ENCODE results near the gene CD8A.
A peak's percentile ranks its signal among the peaks of the same experiment; 100 is the strongest.

The CD8A gene

DNA sequence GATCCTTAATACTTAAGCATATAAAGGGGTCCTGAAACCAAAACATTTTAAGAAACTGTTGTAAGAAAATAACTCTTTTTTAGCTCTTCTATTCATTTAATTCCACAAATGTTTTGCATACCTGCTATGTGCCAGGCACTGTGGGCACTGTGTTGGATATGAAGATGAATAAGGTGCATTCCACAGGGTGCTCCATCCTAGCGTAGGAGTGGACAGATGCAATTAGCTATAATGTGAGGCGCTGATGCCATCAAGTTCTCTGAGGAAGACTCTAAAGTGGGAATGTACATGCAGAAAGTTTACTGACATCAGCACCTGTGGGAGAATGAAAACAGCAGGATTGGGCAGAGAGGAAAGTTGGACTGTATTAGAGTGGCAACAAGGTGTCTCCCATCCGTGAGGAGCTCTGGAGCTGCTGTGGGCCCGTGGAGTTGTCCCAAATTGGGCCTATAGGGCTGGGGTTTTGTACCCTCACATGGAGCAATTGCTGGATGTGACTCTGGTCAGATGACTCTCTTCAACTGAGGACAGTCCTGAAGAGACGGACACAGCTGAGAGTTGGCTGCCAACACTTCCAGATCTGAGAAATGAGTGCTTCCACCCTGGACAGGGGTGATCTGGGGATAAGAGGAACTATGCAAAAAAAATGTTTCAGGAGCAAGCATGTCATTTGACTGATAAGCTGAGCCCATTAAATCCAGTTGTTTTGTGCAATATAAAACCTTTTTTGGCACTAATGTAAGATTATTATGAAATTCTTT lies 22.3 kb downstream of the CD8A start:
- CTCF ChIA-PET: interaction anchor here (0.6 kb wide), 1 partner anchor 141 kb away, joined by 3 read pairs; no protein-coding TSS in a partner anchor
- POLR2A ChIA-PET (ENCODE audit: low non-redundant PET): no interaction called here
- H3K27ac ChIP-seq: no peak overlapping the region
- TF ChIP-seq, protein P1, sequence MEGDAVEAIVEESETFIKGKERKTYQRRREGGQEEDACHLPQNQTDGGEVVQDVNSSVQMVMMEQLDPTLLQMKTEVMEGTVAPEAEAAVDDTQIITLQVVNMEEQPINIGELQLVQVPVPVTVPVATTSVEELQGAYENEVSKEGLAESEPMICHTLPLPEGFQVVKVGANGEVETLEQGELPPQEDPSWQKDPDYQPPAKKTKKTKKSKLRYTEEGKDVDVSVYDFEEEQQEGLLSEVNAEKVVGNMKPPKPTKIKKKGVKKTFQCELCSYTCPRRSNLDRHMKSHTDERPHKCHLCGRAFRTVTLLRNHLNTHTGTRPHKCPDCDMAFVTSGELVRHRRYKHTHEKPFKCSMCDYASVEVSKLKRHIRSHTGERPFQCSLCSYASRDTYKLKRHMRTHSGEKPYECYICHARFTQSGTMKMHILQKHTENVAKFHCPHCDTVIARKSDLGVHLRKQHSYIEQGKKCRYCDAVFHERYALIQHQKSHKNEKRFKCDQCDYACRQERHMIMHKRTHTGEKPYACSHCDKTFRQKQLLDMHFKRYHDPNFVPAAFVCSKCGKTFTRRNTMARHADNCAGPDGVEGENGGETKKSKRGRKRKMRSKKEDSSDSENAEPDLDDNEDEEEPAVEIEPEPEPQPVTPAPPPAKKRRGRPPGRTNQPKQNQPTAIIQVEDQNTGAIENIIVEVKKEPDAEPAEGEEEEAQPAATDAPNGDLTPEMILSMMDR (conservative IDR thresholded peaks at IDR 0.05; ENCODE audit: low read depth): no peak
- no peak for DNase-seq (ENCODE audit: low spot score)

DNA sequence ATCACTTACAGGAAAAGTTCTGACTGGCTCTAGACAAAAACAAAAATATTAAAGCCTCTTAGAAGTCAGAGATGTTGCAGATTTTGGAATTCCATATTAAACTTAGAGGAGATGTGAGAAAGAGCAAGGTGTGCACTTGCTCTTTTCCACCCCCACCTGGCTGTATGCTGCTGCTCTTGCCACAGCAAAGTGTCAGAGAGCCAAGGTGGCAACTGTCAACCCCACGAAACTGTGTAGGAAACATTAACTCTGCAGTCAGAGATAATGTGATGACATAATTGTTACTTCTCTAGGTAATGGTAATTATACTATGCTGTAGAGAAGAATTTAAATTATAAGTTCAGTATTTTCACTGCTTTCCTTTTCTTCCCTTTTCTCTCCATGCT lies 25.4 kb downstream of the CD8A start:
- TF ChIP-seq, protein P1 (conservative IDR thresholded peaks at IDR 0.05; ENCODE audit: low read depth): no peak
- POLR2A ChIA-PET (ENCODE audit: low non-redundant PET): no interaction called here
- DNase-seq (ENCODE audit: low spot score): no peak
- no peak overlapping the region for H3K27ac ChIP-seq
- CTCF ChIA-PET: interaction anchor here (0.6 to 0.7 kb wide), 6 partner anchors 40 to 687 kb away, joined by 3 to 5 read pairs (median 4); no protein-coding TSS in a partner anchor

- no peak overlapping the region for H3K27ac ChIP-seq
- peak; percentile 45 for DNase-seq (ENCODE audit: low spot score)
- TF ChIP-seq, protein P1 (conservative IDR thresholded peaks at IDR 0.05; ENCODE audit: low read depth): peak; percentile 73
- POLR2A ChIA-PET (ENCODE audit: low non-redundant PET): no interaction called here
- CTCF ChIA-PET: interaction anchor here (0.6 to 0.7 kb wide), 5 partner anchors 81 to 686 kb away, joined by 3 to 4 read pairs (median 3); no protein-coding TSS in a partner anchor
Observed at GRCh38 chr2:86764661-86765309, 25.9 kb downstream of the CD8A start.

DNA sequence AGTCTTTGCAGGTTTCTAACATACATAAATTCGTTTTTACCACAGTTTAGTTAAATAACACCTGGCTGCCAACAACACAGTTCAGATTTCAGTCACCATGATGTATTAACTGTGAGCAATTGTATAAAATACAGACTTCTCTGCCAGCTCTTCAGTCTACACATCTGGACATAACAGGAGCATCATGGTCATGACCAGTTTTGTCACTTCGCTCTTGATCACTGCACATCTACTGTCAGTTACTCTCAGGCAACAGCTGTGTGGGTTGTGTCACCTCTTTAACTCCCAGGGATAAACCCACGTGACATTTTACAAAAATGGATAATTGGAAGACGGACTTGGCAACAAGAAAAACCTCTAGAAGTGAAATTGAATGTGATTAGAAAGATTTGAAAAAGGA lies 30.3 kb downstream of the CD8A start:
- DNase-seq (ENCODE audit: low spot score): no peak
- ChIA-PET POLR2A (ENCODE audit: low non-redundant PET) (no interaction called here), CTCF (no interaction called here)
- H3K27ac ChIP-seq: no peak overlapping the region
- TF ChIP-seq, protein P1 (conservative IDR thresholded peaks at IDR 0.05; ENCODE audit: low read depth): no peak

DNA sequence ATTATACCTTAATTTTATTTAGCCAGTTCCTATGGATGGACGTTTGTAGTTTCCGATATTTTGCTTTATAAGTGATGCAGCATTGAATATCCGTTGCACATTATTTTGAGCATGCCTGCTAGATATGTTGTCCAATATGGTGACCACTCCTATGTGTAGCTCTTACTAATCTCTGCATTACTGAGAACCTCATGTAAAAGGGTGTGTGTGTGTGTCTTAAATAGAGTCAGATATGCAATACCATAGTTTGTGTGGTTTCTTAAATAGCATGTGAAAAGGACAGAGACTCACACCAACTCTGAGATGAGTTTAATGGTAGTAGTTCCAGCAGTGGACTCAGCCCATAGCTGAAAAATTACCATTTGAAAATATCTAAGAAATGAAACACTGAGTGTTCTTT lies 32.3 kb downstream of the CD8A start:
- CTCF ChIA-PET: no interaction called here
- POLR2A ChIA-PET (ENCODE audit: low non-redundant PET): no interaction called here
- TF ChIP-seq, protein P1 (conservative IDR thresholded peaks at IDR 0.05; ENCODE audit: low read depth): no peak
- no peak overlapping the region for H3K27ac ChIP-seq
- no peak for DNase-seq (ENCODE audit: low spot score)

GRCh38 chr2:86753606-86754005 lies 37.1 kb downstream of the CD8A start:
- no peak overlapping the region for H3K27ac ChIP-seq
- POLR2A ChIA-PET (ENCODE audit: low non-redundant PET): no interaction called here
- CTCF ChIA-PET: no interaction called here
- TF ChIP-seq, protein P1 (conservative IDR thresholded peaks at IDR 0.05; ENCODE audit: low read depth): no peak
- no peak for DNase-seq (ENCODE audit: low spot score)

All from RWPE1 (cell line).